A673 (cell line): ENCODE data around the gene SPACA1. TPM values are rescaled to one million over a fixed set of nuclear protein-coding genes. Genes with fewer than 3 reads are reported as not detected.

ENCODE experiments used
- BruUV-seq: library from RNA; stranded (reverse); fragments of 400-500 nt; replicated peaks from 2 replicates; lab custom pipeline; 2021; lab: Mats Ljungman, UMichigan
- CTCF ChIA-PET: fragments of 300-600 bp; sonication (Branson Sonifier 250); formaldehyde crosslinking; loops from one replicate; lab custom pipeline; 2022; ENCODE audit warnings: antibody characterized with exemption; lab: Charles Lee
- POLR2A ChIA-PET: fragments of 300-600 bp; sonication (Branson Sonifier 250); formaldehyde crosslinking; loops from one replicate; lab custom pipeline; 2022; ENCODE audit warnings: antibody characterized with exemption; ENCODE audit not compliant: low non-redundant PET; lab: Charles Lee
- DNase-seq: peaks from one replicate; pipeline ENCODE4 v3.0.0-alpha.2; 2015; ENCODE audit warnings: low spot score
- H3K27ac ChIP-seq: fragments of 200-600 bp; sonication (generic); 2 replicates; pipeline ENCODE4 v1.5.1; 2016; ENCODE audit warnings: mixed run types, low read depth, mild to moderate bottlenecking, mixed read lengths, antibody characterized with exemption, low read length; ENCODE audit not compliant: poor library complexity, severe bottlenecking
- H3K27me3 ChIP-seq: fragments of 200-600 bp; sonication (generic); replicated peaks from 2 replicates; pipeline ENCODE4 v1.6.1; 2017; ENCODE audit warnings: mixed run types, low read depth, mild to moderate bottlenecking, mixed read lengths, antibody characterized with exemption, low read length; ENCODE audit not compliant: insufficient read depth, poor library complexity
- H3K36me3 ChIP-seq: fragments of 200-600 bp; sonication (generic); 2 replicates; pipeline ENCODE4 v1.6.1; 2016; ENCODE audit warnings: mixed run types, mild to moderate bottlenecking, mixed read lengths, antibody characterized with exemption, low read length; ENCODE audit not compliant: insufficient read depth, poor library complexity, severe bottlenecking
- H3K4me1 ChIP-seq: fragments of 200-600 bp; sonication (generic); 2 replicates; pipeline ENCODE4 v1.6.1; 2017; ENCODE audit warnings: mixed run types, mild to moderate bottlenecking, mixed read lengths, antibody characterized with exemption, low read length; ENCODE audit not compliant: insufficient read depth, poor library complexity, severe bottlenecking
- H3K4me3 ChIP-seq: fragments of 200-600 bp; sonication (generic); 2 replicates; pipeline ENCODE4 v1.5.1; 2016; ENCODE audit warnings: low read depth, mixed run types, mild to moderate bottlenecking, mixed read lengths, low read length; ENCODE audit not compliant: poor library complexity, severe bottlenecking
- H3K9me3 ChIP-seq: fragments of 200-600 bp; sonication (generic); 2 replicates; pipeline ENCODE4 v1.6.1; 2016; ENCODE audit warnings: mixed run types, low read depth, mild to moderate bottlenecking, mixed read lengths, antibody characterized with exemption, low read length; ENCODE audit not compliant: poor library complexity, severe bottlenecking
- CTCF ChIP-seq: fragments of 300-800, 200-600 bp; sonication (generic); conservative IDR thresholded peaks from 2 replicates; pipeline ENCODE4 v1.5.1; 2017; ENCODE audit warnings: low read depth, mild to moderate bottlenecking, antibody characterized with exemption, low read length, moderate library complexity, mixed read lengths
- EZH2 ChIP-seq: fragments of 200-600 bp; sonication (generic); IDR thresholded peaks from 2 replicates; pipeline ENCODE4 v1.6.1; 2017; ENCODE audit warnings: borderline replicate concordance, low read depth, mild to moderate bottlenecking, mixed read lengths, antibody characterized with exemption, low read length; ENCODE audit not compliant: poor library complexity, severe bottlenecking
- intact Hi-C: fragments of 100-400 bp; cut with micrococcal nuclease; formaldehyde crosslinking; loops from one replicate; pipeline ENCODE4 v1.10.0; 2022; ENCODE audit not compliant: unreplicated experiment
- total RNA-seq: library from RNA; stranded (reverse); gene quantifications from 2 replicates; pipeline ENCODE4 v1.2.3, GENCODE V29; 2021

The SPACA1 gene
- total RNA-seq, 1 experiment from 2014 or later: not detected

- no peak overlapping the region for H3K27ac ChIP-seq
- TF ChIP-seq EZH2 (no peak), CTCF (no peak)
- intact Hi-C loops: no loop called here
- ChIA-PET CTCF (no interaction called here), POLR2A (no interaction called here)
- DNase-seq: no peak
- peaks cover 40% of the 10 kb centered on the region for H3K27me3 ChIP-seq
- no TSS peak for BruUV-seq
- no peaks in the 10 kb centered on the region for H3K36me3 ChIP-seq
- no peaks in the 10 kb centered on the region for H3K9me3 ChIP-seq
- H3K4me3 ChIP-seq: no peak overlapping the region
- no peaks in the 10 kb centered on the region for H3K4me1 ChIP-seq
These were observed 39.2 kb downstream of the SPACA1 start for GRCh38 chr6:88086792-88087191.

DNA sequence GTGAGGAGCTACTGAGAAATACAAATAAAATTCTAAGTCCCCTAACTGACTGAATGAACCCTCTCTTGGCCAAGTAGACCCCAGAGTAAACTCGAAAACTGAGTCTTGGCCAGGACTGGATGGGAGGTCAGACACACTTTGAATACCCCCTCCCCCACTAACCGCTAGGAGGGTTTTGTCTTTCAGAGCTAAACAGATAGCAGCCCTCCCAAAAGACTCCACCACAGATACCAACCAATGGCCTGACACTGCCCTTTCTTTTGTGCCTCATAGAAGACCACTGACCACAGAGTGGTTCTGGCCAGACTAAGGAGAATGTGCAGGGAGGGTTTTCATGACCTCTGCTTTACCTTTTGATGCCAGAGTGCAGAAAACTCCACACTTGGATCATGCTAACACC lies 42.1 kb downstream of the SPACA1 start:
- no TSS peak for BruUV-seq
- CTCF ChIA-PET: no interaction called here

DNA sequence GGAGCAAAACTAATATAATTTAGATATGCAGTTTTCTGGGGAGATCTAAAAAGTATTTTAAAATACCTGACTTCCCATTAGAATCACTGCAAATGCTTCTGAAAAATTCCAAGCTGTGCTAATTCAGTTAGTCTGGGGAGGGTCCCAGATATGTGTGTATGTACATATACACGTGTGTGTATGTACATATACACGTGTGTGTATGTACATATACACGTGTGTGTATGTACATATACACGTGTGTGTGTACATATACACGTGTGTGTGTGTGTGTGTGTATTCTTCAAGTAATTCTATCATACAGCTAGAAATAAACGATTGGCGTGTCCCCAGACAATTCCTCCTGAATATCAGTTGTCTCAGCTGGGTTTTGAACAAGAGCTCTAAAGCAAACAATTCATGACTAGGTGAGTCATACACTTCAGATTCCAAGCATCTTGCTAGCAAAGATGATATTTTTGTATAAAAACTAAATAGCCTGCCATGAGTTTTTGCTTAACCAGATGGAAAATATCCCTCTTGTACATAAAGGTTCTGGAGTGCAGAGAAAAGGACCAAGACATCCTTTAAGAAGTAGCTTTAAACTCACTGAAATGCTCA lies 58.2 kb downstream of the SPACA1 start:
- POLR2A ChIA-PET: no interaction called here
- Histone ChIP-seq H3K9me3 (no peaks in the 10 kb centered on the region), H3K27me3 (peaks cover 12% of the 10 kb centered on the region), H3K27ac (no peak overlapping the region), H3K36me3 (no peaks in the 10 kb centered on the region), H3K4me1 (no peaks in the 10 kb centered on the region), H3K4me3 (no peak overlapping the region)
- intact Hi-C loops: no loop called here
- no peak for DNase-seq
- BruUV-seq: no TSS peak
- CTCF ChIA-PET: no interaction called here
- TF ChIP-seq EZH2 (no peak), CTCF (no peak)

More for the DNA sequence above, 42.1 kb downstream of the SPACA1 start:
- no peak for DNase-seq
- no peaks in the 10 kb centered on the region for H3K9me3 ChIP-seq
- POLR2A ChIA-PET: interaction anchor here (0.6 kb wide), 1 partner anchor 1028 kb away, joined by 5 read pairs; no protein-coding TSS in a partner anchor
- H3K4me1 ChIP-seq: no peaks in the 10 kb centered on the region
- no peak for TF ChIP-seq EZH2
- no peak overlapping the region for H3K4me3 ChIP-seq
- H3K36me3 ChIP-seq: no peaks in the 10 kb centered on the region
- peaks cover 46% of the 10 kb centered on the region for H3K27me3 ChIP-seq
- no peak overlapping the region for H3K27ac ChIP-seq
- intact Hi-C loops: no loop called here

- H3K27me3 ChIP-seq: no peaks in the 10 kb centered on the region
- TF ChIP-seq CTCF (no peak), EZH2 (no peak)
- ChIA-PET POLR2A (no interaction called here), CTCF (no interaction called here)
- no peak overlapping the region for H3K4me3 ChIP-seq
- no peaks in the 10 kb centered on the region for H3K4me1 ChIP-seq
- H3K9me3 ChIP-seq: no peaks in the 10 kb centered on the region
- no peaks in the 10 kb centered on the region for H3K36me3 ChIP-seq
- intact Hi-C loops: no loop called here
- H3K27ac ChIP-seq: no peak overlapping the region
- no TSS peak for BruUV-seq
- no peak for DNase-seq
These were observed 59.6 kb downstream of the SPACA1 start for GRCh38 chr6:88107241-88107640.
